BLaER1 treated with 17β-estradiol and CSF1 and Interleukin-3, amounts not matched to agents 10 nM and 100 nM (cell line): Measurements from ENCODE around the gene TMEM255A.

Experiments
- H3K27ac ChIP-seq, 11 experiments: shearing (Covaris generic); formaldehyde crosslinking; 2 replicates each; pipeline ENCODE4 v1.8.1; 2022
- H3K27me3 ChIP-seq, 11 experiments: shearing (Covaris generic); formaldehyde crosslinking; 2 replicates each; pipeline ENCODE4 v1.8.1; 2022
- H3K36me3 ChIP-seq, 11 experiments: shearing (Covaris generic); formaldehyde crosslinking; 2 replicates each; pipeline ENCODE4 v1.8.1; 2022
- H3K4me1 ChIP-seq, 10 experiments: shearing (Covaris generic); formaldehyde crosslinking; 2 replicates each; pipeline ENCODE4 v1.8.1; 2022
- H3K4me2 ChIP-seq, 11 experiments: shearing (Covaris generic); formaldehyde crosslinking; 2 replicates each; pipeline ENCODE4 v1.8.1; 2022
- H3K4me3 ChIP-seq, 10 experiments: shearing (Covaris generic); formaldehyde crosslinking; 2 replicates each; pipeline ENCODE4 v1.8.1; 2022
- H3K9ac ChIP-seq, 11 experiments: shearing (Covaris generic); formaldehyde crosslinking; 2 replicates each; pipeline ENCODE4 v1.8.1; 2022
- H3K9me3 ChIP-seq, 11 experiments: shearing (Covaris generic); formaldehyde crosslinking; replicated peaks in 1 of 11; 2 replicates each; pipeline ENCODE4 v1.8.1; 2022
- H4K20me1 ChIP-seq, 11 experiments: shearing (Covaris generic); formaldehyde crosslinking; 2 replicates each; pipeline ENCODE4 v1.8.1; 2022
- Cebpa-rat ChIP-seq, 11 experiments: shearing (Covaris generic); IDR thresholded peaks; 2 replicates each; pipeline ENCODE4 v1.8.1; 2022

TMEM255A gene

GRCh38 chrX:120301960-120302359 lies 9.3 kb downstream of the TMEM255A start:
- Histone ChIP-seq H3K4me3 (no peak overlapping the region), H4K20me1 (no peaks in the 10 kb centered on the region; a peak in 1 of 22 replicates), H3K27ac (peak overlapping the region in 8 of 11 experiments; percentile 17 to 51 (median 36); a peak in 11 of 22 replicates), H3K4me2 (peak overlapping the region; percentile 63 to 93 (median 79)), H3K4me1 (peaks cover 42 to 71% (median 55%) of the 10 kb centered on the region in 10 experiments), H3K36me3 (no peaks in the 10 kb centered on the region), H3K27me3 (peaks cover 0 to 13% (median 10%) of the 10 kb centered on the region in 11 experiments; a peak in 17 of 22 replicates), H3K9ac (peak overlapping the region in 2 of 11 experiments; percentile 1 to 25; a peak in 1 of 22 replicates), H3K9me3 (no peaks in the 10 kb centered on the region)
- no peak for TF ChIP-seq Cebpa-rat (IDR thresholded peaks at IDR 0.05)

GRCh38 chrX:120301497-120301896 lies 9.8 kb downstream of the TMEM255A start:
- TF ChIP-seq Cebpa-rat (IDR thresholded peaks at IDR 0.05), result no peak
- H3K27me3 ChIP-seq, result peaks cover 0 to 9% (median 6%) of the 10 kb centered on the region in 11 experiments; a peak in 12 of 22 replicates
- H3K4me2 ChIP-seq, result peak overlapping the region in 10 of 11 experiments; percentile 63 to 89 (median 78); a peak in 16 of 22 replicates
- H4K20me1 ChIP-seq, result no peaks in the 10 kb centered on the region; a peak in 1 of 22 replicates
- peak overlapping the region in 3 of 11 experiments; percentile 17 to 51 (median 38); a peak in 2 of 22 replicates for H3K27ac ChIP-seq
- H3K9ac ChIP-seq, result no peak overlapping the region
- no peaks in the 10 kb centered on the region for H3K36me3 ChIP-seq
- H3K4me3 ChIP-seq, result no peak overlapping the region
- H3K4me1 ChIP-seq, result peaks cover 42 to 66% (median 50%) of the 10 kb centered on the region in 10 experiments
- no peaks in the 10 kb centered on the region for H3K9me3 ChIP-seq

GRCh38 chrX:120299928-120300327 lies 11.3 kb downstream of the TMEM255A start:
- Histone ChIP-seq H3K27me3 (no peaks in the 10 kb centered on the region), H3K4me2 (peak overlapping the region in 8 of 11 experiments; percentile 5 to 78 (median 34); a peak in 12 of 22 replicates), H3K9me3 (no peaks in the 10 kb centered on the region), H3K4me3 (no peak overlapping the region), H3K27ac (no peak overlapping the region; a peak in 1 of 22 replicates), H4K20me1 (no peaks in the 10 kb centered on the region), H3K4me1 (peaks cover 38 to 57% (median 52%) of the 10 kb centered on the region in 10 experiments), H3K9ac (no peak overlapping the region; a peak in 2 of 22 replicates), H3K36me3 (no peaks in the 10 kb centered on the region)
- TF ChIP-seq Cebpa-rat (IDR thresholded peaks at IDR 0.05), result no peak

GRCh38 chrX:120297923-120298322 lies 13.3 kb downstream of the TMEM255A start:
- Histone ChIP-seq H3K9ac (no peak overlapping the region), H4K20me1 (no peaks in the 10 kb centered on the region), H3K9me3 (no peaks in the 10 kb centered on the region; a peak in 1 of 22 replicates), H3K4me3 (no peak overlapping the region), H3K27ac (no peak overlapping the region), H3K4me1 (peaks cover 24 to 72% (median 57%) of the 10 kb centered on the region in 10 experiments), H3K36me3 (no peaks in the 10 kb centered on the region), H3K4me2 (peak overlapping the region in 8 of 11 experiments; percentile 23 to 50 (median 34); a peak in 13 of 22 replicates), H3K27me3 (no peaks in the 10 kb centered on the region)
- TF ChIP-seq Cebpa-rat (IDR thresholded peaks at IDR 0.05), result no peak

GRCh38 chrX:120294651-120295050 lies 16.6 kb downstream of the TMEM255A start:
- H4K20me1 ChIP-seq, result no peaks in the 10 kb centered on the region
- H3K9ac ChIP-seq, result 0 out of 22 replicates have a peak overlapping the region, but pooled peaks of 1 of the 11 experiments have one; percentile 18
- peaks cover 9 to 70% (median 60%) of the 10 kb centered on the region in 10 experiments; a peak in 19 of 20 replicates for H3K4me1 ChIP-seq
- no peaks in the 10 kb centered on the region for H3K36me3 ChIP-seq
- H3K4me2 ChIP-seq, result peak overlapping the region in 9 of 11 experiments; percentile 15 to 79 (median 59); a peak in 18 of 22 replicates
- H3K4me3 ChIP-seq, result no peak overlapping the region
- peak overlapping the region in 4 of 11 experiments; percentile 2 to 62 (median 56); a peak in 7 of 22 replicates for H3K27ac ChIP-seq
- TF ChIP-seq Cebpa-rat (IDR thresholded peaks at IDR 0.05), result no peak
- H3K27me3 ChIP-seq, result no peaks in the 10 kb centered on the region
- H3K9me3 ChIP-seq, result no peaks in the 10 kb centered on the region; a peak in 1 of 22 replicates

GRCh38 chrX:120293015-120293414 lies 18.2 kb downstream of the TMEM255A start:
- Histone ChIP-seq H3K27ac (peak overlapping the region in 2 of 11 experiments; percentile 15 to 47; a peak in 2 of 22 replicates), H3K4me2 (peak overlapping the region in 7 of 11 experiments; percentile 1 to 79 (median 73); a peak in 11 of 22 replicates), H3K4me1 (peaks cover 12 to 74% (median 64%) of the 10 kb centered on the region in 10 experiments; a peak in 19 of 20 replicates), H4K20me1 (no peaks in the 10 kb centered on the region), H3K27me3 (no peaks in the 10 kb centered on the region), H3K36me3 (no peaks in the 10 kb centered on the region), H3K4me3 (no peak overlapping the region), H3K9me3 (no peaks in the 10 kb centered on the region; a peak in 3 of 22 replicates), H3K9ac (no peak overlapping the region)
- no peak for TF ChIP-seq Cebpa-rat (IDR thresholded peaks at IDR 0.05)

GRCh38 chrX:120291211-120291610 lies 20.1 kb downstream of the TMEM255A start:
- TF ChIP-seq Cebpa-rat (IDR thresholded peaks at IDR 0.05), result peak in 1 of 11 experiments; percentile 40; a peak in 1 of 22 replicates
- Histone ChIP-seq H3K4me3 (no peak overlapping the region), H3K4me1 (peaks cover 29 to 84% (median 73%) of the 10 kb centered on the region in 10 experiments), H3K4me2 (peak overlapping the region in 10 of 11 experiments; percentile 4 to 79 (median 67); a peak in 18 of 22 replicates), H3K27ac (peak overlapping the region in 6 of 11 experiments; percentile 36 to 67 (median 48); a peak in 9 of 22 replicates), H3K9ac (no peak overlapping the region; a peak in 1 of 22 replicates), H3K9me3 (no peaks in the 10 kb centered on the region; a peak in 3 of 22 replicates), H3K36me3 (no peaks in the 10 kb centered on the region), H4K20me1 (no peaks in the 10 kb centered on the region), H3K27me3 (no peaks in the 10 kb centered on the region)

- no peak for TF ChIP-seq Cebpa-rat (IDR thresholded peaks at IDR 0.05)
- H3K9ac ChIP-seq, result no peak overlapping the region
- no peaks in the 10 kb centered on the region; a peak in 3 of 22 replicates for H3K9me3 ChIP-seq
- no peaks in the 10 kb centered on the region for H3K36me3 ChIP-seq
- no peaks in the 10 kb centered on the region for H4K20me1 ChIP-seq
- H3K27me3 ChIP-seq, result no peaks in the 10 kb centered on the region
- H3K27ac ChIP-seq, result no peak overlapping the region
- peaks cover 27 to 75% (median 66%) of the 10 kb centered on the region in 10 experiments for H3K4me1 ChIP-seq
- H3K4me2 ChIP-seq, result peak overlapping the region in 2 of 11 experiments; percentile 59 to 73; a peak in 5 of 22 replicates
- no peak overlapping the region for H3K4me3 ChIP-seq
These were observed 21.2 kb downstream of the TMEM255A start for GRCh38 chrX:120290107-120290506.

- no peak; a peak in 1 of 22 replicates for TF ChIP-seq Cebpa-rat (IDR thresholded peaks at IDR 0.05)
- H3K9me3 ChIP-seq, result no peaks in the 10 kb centered on the region; a peak in 2 of 22 replicates
These were observed 23.6 kb downstream of the TMEM255A start for GRCh38 chrX:120287513-120288112.

More at GRCh38 chrX:120287513-120288112, 23.6 kb downstream of the TMEM255A start:
- H3K9ac ChIP-seq, result peak overlapping the region in 1 of 11 experiments; percentile 28; a peak in 1 of 22 replicates
- H3K27me3 ChIP-seq, result no peaks in the 10 kb centered on the region
- H3K4me1 ChIP-seq, result peaks cover 20 to 65% (median 59%) of the 10 kb centered on the region in 10 experiments
- no peaks in the 10 kb centered on the region for H4K20me1 ChIP-seq
- H3K27ac ChIP-seq, result peak overlapping the region in 9 of 11 experiments; percentile 1 to 64 (median 52); a peak in 18 of 22 replicates
- peak overlapping the region; percentile 25 to 79 (median 64) for H3K4me2 ChIP-seq
- H3K4me3 ChIP-seq, result no peak overlapping the region
- no peaks in the 10 kb centered on the region for H3K36me3 ChIP-seq
